HepG2 (cell line): ENCODE data around the gene SCRT2.

Experiments
- DBP ChIP-seq: sonication (generic); formaldehyde crosslinking; IDR thresholded peaks from 2 replicates; pipeline ENCODE4 v1.4.0; 2020; ENCODE audit warnings: missing genetic modification reagents; ENCODE audit errors: not compliant biosample characterization
- FOXO1 ChIP-seq: sonication (generic); formaldehyde crosslinking; IDR thresholded peaks from 2 replicates; pipeline ENCODE4 v1.4.0; 2020; ENCODE audit warnings: missing genetic modification reagents
- PHF21A ChIP-seq: sonication (generic); formaldehyde crosslinking; IDR thresholded peaks from 2 replicates; pipeline ENCODE4 v1.5.0; 2020; ENCODE audit warnings: mild to moderate bottlenecking, missing genetic modification reagents
- TEAD2 ChIP-seq: sonication (generic); formaldehyde crosslinking; IDR thresholded peaks from 2 replicates; pipeline ENCODE4 v1.9.0; 2021; ENCODE audit warnings: missing genetic modification reagents
- ZGPAT ChIP-seq: IDR thresholded peaks from 2 replicates; pipeline ENCODE4 v1.6.1; 2016; ENCODE audit warnings: mild to moderate bottlenecking
- ZNF138 ChIP-seq: sonication (generic); formaldehyde crosslinking; IDR thresholded peaks from 2 replicates; pipeline ENCODE4 v1.5.0; 2020; ENCODE audit warnings: mild to moderate bottlenecking, low read depth, missing genetic modification reagents
- ZNF737 ChIP-seq: sonication (generic); formaldehyde crosslinking; IDR thresholded peaks from 2 replicates; pipeline ENCODE4 v1.5.0; 2020; ENCODE audit warnings: missing genetic modification reagents, mild to moderate bottlenecking, borderline replicate concordance

GRCh38 chr20:640674-641515 is 34.7 kb downstream of the SCRT2 start:
- TF ChIP-seq ZGPAT (no peak), PHF21A (CRISPR knock-in tag) (no peak), ZNF138 (CRISPR knock-in tag) (no peak), ZNF737 (CRISPR knock-in tag) (no peak), FOXO1 (CRISPR knock-in tag) (no peak), TEAD2 (no peak), DBP (CRISPR knock-in tag) (no peak)
